GM21786 (cell line): ENCODE data around the gene CMTM3.
"Not testable (repeated sequence)": the region's sequence is repeated elsewhere in the genome, so short reads cannot be mapped to it uniquely, and the experiment has no call there.

Experiments used
- ATAC-seq: cut with Tn5 transposase; IDR thresholded peaks from one replicate; pipeline ENCODE4 v1.9.1; 2021; ENCODE audit not compliant: unreplicated experiment

The CMTM3 gene

DNA sequence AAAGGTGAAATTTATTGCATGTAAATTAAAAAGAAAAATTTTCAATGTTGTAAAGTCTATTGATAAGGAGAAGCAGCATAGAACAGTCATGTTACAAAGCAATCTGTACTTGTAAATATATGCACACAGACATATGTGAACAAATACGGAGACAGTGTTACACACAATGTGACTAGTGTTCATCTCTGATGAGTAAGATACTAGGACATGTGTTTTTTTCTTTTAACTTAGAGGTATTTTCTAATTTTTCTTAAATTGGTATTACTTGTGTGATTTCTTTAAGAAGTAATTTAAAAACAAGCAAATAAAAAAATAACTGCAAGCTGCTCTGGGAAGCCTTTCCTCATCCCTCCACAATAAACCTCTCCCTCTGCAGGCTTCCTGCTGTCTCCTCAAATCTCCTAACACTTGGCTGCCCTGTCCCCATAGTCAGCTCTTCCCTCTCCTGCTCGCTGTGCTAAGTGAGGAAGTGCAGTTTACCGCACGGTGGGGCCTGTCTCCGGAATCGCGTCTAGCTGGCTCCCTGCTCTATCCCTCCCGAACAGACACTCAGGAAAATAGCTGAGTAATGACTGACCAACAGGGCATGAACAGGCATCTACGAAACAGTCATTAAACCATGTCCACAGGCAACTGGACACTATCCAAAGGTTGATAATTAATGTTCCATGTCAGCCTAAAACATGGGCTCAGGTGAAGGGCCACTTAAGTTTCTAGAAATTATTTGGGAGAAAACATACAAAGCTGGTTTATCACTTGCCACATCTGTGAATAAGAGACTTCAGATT, 56.1 kb downstream of the CMTM3 start:
- ATAC-seq, result no peak

DNA sequence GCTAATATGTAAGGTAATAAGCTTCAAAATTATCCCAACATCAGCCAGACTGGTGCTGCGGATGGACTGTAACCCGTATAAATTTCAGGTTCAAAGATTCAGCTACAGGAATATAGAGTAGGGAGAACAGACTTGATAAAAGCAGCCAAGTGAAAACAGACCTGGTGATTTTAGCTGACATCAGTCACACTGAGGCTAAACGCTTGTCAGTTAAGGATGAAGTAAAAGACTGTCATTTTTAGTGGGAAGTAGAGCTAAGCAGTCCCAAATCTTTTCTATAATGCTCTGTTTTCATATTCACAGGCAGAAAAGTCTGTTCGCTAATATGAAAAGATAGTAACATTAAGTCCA, 56.7 kb downstream of the CMTM3 start:
- ATAC-seq, result no peak

DNA sequence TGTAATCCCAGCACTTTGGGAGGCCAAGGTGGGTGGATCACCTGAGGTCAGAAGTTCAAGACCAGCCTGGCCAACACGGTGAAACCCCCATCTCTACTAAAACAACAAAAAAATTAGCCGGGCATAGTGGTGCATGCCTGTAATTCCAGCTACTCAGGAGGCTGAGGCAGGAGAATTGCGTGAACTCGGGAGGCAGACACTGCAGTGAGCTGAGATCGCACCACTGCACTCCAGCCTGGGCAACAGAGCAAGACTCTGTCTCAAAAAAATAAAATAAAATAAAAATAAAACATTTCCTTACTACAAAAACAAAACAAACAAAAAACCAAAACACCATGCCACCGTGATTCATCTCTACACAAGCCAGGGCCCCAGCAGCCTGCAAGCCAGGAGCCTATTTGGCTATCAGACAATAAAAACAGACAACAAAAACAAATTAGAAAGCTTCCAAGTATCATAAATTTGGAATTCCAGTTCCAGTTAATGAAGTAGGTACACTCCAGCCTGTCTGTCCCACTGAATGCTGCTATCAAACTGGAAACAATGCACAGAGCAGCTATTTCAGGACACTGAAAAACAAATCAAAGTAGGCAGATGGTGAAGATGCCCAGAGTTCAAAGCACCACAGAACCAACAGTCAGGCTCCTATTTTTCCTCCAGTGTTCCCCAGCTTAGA, 57.3 kb downstream of the CMTM3 start:
- ATAC-seq, result not testable (repeated sequence)

DNA sequence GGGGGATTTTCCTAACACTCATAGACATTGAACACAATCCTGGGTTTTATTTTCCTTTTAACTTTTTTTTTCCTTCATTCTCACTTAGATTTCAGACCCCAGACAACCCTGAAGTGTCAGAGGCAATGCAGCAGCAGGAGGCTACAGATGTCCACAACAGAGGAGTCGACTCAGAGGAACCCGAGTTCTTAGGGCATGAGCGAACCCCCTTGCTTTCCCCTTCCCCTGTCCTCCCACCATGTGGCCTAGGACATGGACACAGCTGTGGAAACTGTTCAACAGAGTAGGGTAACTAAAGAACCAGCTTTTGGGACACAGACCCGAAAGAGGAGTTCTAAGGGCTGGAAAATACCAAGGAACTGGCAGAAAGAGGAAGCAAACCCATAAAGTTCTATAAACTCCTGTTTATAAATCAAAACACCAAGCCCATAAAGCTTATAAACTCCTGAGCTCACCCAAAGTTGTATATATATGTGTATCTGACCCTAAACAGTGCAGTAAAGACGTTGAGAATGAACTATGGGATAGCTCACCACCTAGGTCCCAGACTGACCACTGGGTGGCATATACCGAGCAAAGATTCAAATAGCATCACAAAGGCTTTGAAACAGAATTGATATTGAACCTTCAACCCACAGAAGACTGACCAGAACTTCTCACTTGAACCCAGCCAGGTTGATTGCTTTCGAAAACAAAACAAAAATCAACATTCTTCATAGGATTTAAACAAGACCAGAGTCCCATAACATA, 58.1 kb downstream of the CMTM3 start:
- no peak for ATAC-seq
